ENCODE data around the gene STARD10. TPM values are rescaled to one million over a fixed set of nuclear protein-coding genes. Genes with fewer than 3 reads are reported as not detected.

The STARD10 gene
- total and polyA plus RNA-seq, 9 of the 15 experiments (the other 6 are each of a cell fraction or from before 2014, with no cell fraction given), result 0.15 to 52.9 (median 32.3) TPM

DNA sequence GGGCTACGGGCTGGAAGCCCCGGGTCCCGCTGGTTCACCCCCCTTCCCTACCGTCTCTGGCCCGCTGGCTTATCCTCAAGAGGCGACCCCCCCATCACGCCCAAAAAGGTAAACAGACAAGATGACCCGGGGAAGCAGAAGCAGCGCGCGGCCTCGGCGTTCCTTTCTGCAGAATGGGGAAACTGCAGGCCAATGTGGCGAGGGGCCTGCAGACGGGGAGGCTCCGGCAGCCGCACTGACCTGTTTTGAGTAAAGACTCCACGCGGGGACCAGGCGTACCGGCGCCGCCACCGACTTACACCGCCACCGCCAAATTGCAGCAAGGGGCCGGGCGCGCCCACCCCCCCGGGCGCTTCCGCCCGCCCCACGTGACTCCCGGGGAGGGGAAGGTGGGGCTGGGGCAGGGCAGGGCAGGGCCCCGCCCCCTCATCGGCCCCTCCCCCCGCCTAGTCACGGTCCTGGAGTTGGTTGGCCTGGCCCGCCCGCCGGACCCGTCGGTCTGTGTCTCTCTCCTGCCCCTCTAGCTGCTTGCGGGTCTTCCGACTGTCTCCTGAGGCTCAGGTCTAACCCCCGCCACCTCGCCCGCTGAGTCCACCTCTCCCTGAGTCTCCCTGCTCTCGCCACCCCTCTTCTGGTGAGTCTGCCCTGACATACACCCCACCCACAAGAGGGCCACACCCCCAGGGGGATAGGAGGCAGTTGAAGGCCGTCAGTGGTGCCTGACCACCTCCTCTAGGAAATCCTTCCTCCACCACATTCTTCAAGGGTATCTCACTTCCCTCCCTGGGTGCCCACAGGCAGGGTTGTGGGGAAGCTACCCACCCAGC, 41.5 kb downstream of the STARD10 start, which contains the start of gene ARAP1 (continued):
- TF ChIP-seq, protein P1, sequence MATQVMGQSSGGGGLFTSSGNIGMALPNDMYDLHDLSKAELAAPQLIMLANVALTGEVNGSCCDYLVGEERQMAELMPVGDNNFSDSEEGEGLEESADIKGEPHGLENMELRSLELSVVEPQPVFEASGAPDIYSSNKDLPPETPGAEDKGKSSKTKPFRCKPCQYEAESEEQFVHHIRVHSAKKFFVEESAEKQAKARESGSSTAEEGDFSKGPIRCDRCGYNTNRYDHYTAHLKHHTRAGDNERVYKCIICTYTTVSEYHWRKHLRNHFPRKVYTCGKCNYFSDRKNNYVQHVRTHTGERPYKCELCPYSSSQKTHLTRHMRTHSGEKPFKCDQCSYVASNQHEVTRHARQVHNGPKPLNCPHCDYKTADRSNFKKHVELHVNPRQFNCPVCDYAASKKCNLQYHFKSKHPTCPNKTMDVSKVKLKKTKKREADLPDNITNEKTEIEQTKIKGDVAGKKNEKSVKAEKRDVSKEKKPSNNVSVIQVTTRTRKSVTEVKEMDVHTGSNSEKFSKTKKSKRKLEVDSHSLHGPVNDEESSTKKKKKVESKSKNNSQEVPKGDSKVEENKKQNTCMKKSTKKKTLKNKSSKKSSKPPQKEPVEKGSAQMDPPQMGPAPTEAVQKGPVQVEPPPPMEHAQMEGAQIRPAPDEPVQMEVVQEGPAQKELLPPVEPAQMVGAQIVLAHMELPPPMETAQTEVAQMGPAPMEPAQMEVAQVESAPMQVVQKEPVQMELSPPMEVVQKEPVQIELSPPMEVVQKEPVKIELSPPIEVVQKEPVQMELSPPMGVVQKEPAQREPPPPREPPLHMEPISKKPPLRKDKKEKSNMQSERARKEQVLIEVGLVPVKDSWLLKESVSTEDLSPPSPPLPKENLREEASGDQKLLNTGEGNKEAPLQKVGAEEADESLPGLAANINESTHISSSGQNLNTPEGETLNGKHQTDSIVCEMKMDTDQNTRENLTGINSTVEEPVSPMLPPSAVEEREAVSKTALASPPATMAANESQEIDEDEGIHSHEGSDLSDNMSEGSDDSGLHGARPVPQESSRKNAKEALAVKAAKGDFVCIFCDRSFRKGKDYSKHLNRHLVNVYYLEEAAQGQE (IDR thresholded peaks at IDR 0.05; ENCODE audit: borderline replicate concordance), result peak; percentile 58
- TF ChIP-seq, protein P1 (CRISPR knock-in tag; IDR thresholded peaks at IDR 0.05; ENCODE audit: low read depth), result no peak
- TF ChIP-seq ZNF77 (CRISPR knock-in tag; IDR thresholded peaks at IDR 0.05) (no peak), ZNF347 (CRISPR knock-in tag; IDR thresholded peaks at IDR 0.05; ENCODE audit: low read depth) (no peak)
- TF ChIP-seq, protein P2, sequence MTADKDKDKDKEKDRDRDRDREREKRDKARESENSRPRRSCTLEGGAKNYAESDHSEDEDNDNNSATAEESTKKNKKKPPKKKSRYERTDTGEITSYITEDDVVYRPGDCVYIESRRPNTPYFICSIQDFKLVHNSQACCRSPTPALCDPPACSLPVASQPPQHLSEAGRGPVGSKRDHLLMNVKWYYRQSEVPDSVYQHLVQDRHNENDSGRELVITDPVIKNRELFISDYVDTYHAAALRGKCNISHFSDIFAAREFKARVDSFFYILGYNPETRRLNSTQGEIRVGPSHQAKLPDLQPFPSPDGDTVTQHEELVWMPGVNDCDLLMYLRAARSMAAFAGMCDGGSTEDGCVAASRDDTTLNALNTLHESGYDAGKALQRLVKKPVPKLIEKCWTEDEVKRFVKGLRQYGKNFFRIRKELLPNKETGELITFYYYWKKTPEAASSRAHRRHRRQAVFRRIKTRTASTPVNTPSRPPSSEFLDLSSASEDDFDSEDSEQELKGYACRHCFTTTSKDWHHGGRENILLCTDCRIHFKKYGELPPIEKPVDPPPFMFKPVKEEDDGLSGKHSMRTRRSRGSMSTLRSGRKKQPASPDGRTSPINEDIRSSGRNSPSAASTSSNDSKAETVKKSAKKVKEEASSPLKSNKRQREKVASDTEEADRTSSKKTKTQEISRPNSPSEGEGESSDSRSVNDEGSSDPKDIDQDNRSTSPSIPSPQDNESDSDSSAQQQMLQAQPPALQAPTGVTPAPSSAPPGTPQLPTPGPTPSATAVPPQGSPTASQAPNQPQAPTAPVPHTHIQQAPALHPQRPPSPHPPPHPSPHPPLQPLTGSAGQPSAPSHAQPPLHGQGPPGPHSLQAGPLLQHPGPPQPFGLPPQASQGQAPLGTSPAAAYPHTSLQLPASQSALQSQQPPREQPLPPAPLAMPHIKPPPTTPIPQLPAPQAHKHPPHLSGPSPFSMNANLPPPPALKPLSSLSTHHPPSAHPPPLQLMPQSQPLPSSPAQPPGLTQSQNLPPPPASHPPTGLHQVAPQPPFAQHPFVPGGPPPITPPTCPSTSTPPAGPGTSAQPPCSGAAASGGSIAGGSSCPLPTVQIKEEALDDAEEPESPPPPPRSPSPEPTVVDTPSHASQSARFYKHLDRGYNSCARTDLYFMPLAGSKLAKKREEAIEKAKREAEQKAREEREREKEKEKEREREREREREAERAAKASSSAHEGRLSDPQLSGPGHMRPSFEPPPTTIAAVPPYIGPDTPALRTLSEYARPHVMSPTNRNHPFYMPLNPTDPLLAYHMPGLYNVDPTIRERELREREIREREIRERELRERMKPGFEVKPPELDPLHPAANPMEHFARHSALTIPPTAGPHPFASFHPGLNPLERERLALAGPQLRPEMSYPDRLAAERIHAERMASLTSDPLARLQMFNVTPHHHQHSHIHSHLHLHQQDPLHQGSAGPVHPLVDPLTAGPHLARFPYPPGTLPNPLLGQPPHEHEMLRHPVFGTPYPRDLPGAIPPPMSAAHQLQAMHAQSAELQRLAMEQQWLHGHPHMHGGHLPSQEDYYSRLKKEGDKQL (CRISPR knock-in tag; IDR thresholded peaks at IDR 0.05; ENCODE audit: borderline replicate concordance), result no peak

All from K562 (cell line).